DND-41 (cell line): ENCODE measurements around the gene ELN.

Experiments
- CTCF ChIP-seq: IDR thresholded peaks from 2 replicates; pipeline ENCODE4 v1.5.1; 2012; ENCODE audit warnings: borderline replicate concordance, low read length, moderate library complexity, mild to moderate bottlenecking; ENCODE audit not compliant: poor library complexity, severe bottlenecking; ENCODE audit errors: extremely low read depth
- EZH2 ChIP-seq: IDR thresholded peaks from 3 replicates; pipeline ENCODE4 v1.6.1; 2012; ENCODE audit warnings: borderline replicate concordance, low read depth, mild to moderate bottlenecking, moderate library complexity, low read length, inconsistent platforms; ENCODE audit not compliant: severe bottlenecking

GRCh38 chr7:74023092-74023536 is 4.9 kb upstream of the ELN start:
- TF ChIP-seq CTCF (no peak), EZH2 (no peak)
